SHP77 (cell line): ENCODE measurements around the gene ECSIT.

Experiments used
- DNase-seq, 2 experiments: peaks; one replicate each; lab custom pipeline; 2025; lab: John Stamatoyannopoulos, UW

The ECSIT gene

GRCh38 chr19:11550265-11550664, 21.3 kb upstream of the ECSIT start:
- DNase-seq = no peak

- no peak for DNase-seq
Observed at GRCh38 chr19:11549386-11549953, 20.5 kb upstream of the ECSIT start.

- DNase-seq = no peak
Observed at GRCh38 chr19:11547929-11548700, 19.2 kb upstream of the ECSIT start.

- DNase-seq = no peak
Observed at GRCh38 chr19:11541238-11541637, 12.3 kb upstream of the ECSIT start.

- no peak for DNase-seq
Observed at GRCh38 chr19:11540645-11541044, 11.7 kb upstream of the ECSIT start.

- no peak for DNase-seq
Observed at GRCh38 chr19:11539495-11540365, 10.8 kb upstream of the ECSIT start.

GRCh38 chr19:11538232-11539036, 9.5 kb upstream of the ECSIT start, which contains the start of gene CNN1:
Gene CNN1, plus strand, starts transcription at chr19:11538851. Its CDS starts 77 bp downstream, at chr19:11538928.
- DNase-seq = no peak

GRCh38 chr19:11535792-11536595, 7.1 kb upstream of the ECSIT start:
- peak; percentile 72 to 78 for DNase-seq

GRCh38 chr19:11534948-11535347, 6.0 kb upstream of the ECSIT start:
- no peak for DNase-seq

- no peak for DNase-seq
Observed at GRCh38 chr19:11534538-11534937, 5.6 kb upstream of the ECSIT start.

GRCh38 chr19:11530432-11530831, 1.5 kb upstream of the ECSIT start:
- peak; percentile 98 to 99 for DNase-seq

GRCh38 chr19:11519138-11519537, 9.8 kb downstream of the ECSIT start:
- no peak for DNase-seq

- no peak for DNase-seq
Observed at GRCh38 chr19:11513946-11514345, 15.0 kb downstream of the ECSIT start.

- DNase-seq = no peak
Observed at GRCh38 chr19:11510444-11510843, 18.5 kb downstream of the ECSIT start.

- DNase-seq = no peak
Observed at GRCh38 chr19:11507370-11508078, 21.4 kb downstream of the ECSIT start.

- DNase-seq = no peak
Observed at GRCh38 chr19:11506967-11507366, 22.0 kb downstream of the ECSIT start.

GRCh38 chr19:11506101-11506555, 22.8 kb downstream of the ECSIT start:
- peak in 1 of 2 experiments; percentile 64 for DNase-seq

- DNase-seq = peak; percentile 91
Observed at GRCh38 chr19:11505504-11506100, 23.3 kb downstream of the ECSIT start, which contains the start of gene ZNF653. Gene ZNF653, minus strand, starts transcription at chr19:11505839. Its CDS starts 53 bp downstream, at chr19:11505786.

GRCh38 chr19:11505032-11505503, 23.9 kb downstream of the ECSIT start:
- peak; percentile 91 to 92 for DNase-seq
